ENCODE data around the gene MAN1B1. TPM values are rescaled to one million over a fixed set of nuclear protein-coding genes. Genes with fewer than 3 reads are reported as not detected.
A peak's percentile ranks its signal among the peaks of the same experiment; 100 is the strongest.

Gene MAN1B1
- total and polyA plus RNA-seq, 4 donors = 38.3 to 81.3 (median 62.3) TPM

DNA sequence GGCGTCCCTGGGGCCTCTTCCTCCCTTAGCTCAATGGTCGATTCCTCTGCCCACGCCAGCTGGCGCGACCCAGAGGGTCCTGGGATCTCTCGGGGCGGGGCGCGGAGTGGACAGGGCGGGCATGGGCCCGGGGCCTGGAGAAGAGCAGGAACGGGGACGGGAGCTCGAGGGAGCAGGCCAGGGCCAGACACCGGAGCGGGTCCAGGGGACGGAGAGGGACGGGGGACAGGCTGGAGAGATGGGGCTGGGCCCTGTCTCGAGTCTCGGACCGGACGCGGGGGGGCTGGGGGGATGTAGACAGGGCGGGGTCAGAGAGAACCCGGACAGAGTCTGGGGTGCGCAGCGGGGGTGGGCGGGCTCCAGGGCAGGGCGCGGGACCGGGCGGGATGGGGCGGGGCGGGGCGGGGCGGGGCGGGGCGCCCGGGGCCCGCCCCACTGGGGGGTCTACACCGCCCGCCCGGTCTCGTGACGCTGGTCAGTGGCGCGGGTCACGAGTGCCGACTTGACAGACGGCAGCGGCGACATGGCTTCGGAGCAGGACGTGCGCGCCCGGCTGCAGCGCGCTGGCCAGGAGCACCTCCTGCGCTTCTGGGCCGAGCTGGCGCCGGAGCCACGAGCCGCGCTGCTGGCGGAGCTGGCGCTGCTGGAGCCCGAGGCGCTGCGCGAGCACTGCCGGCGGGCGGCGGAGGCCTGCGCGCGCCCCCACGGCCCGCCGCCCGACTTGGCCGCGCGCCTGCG, 9.6 kb upstream of the MAN1B1 start, which contains the start of gene UAP1L1:
Gene UAP1L1 (plus strand): TSS at position 508 of the 738 bp plus-strand sequence. CDS start 16 bp downstream, at position 524.
- peak within 1 kb of the TSS; percentile 38 for H3K4me3 ChIP-seq (ENCODE audit: low read depth, low read length)
- peaks cover 47% of the 10 kb centered on the region for H3K27me3 ChIP-seq (ENCODE audit: control insufficient read depth, insufficient read depth, low read length)
- no peak within 1 kb of the TSS for H3K27ac ChIP-seq (ENCODE audit: low read depth, low read length)
- H3K9me3 ChIP-seq (ENCODE audit: control insufficient read depth, insufficient read depth, low read length) = no peaks in the 10 kb centered on the region
- peak in 2 of 6 donors; percentile 28 to 57 for DNase-seq (ENCODE audit: low read depth in 4 of 6, low spot score in 6 of 6)
- peaks cover 18% of the 10 kb centered on the region for H3K36me3 ChIP-seq (ENCODE audit: control insufficient read depth, insufficient read depth, low read length)
- WGBS (ENCODE audit: insufficient coverage) = under 1% methylated on average over 80 of the region's 87 CpGs
- H3K4me1 ChIP-seq (ENCODE audit: control insufficient read depth, insufficient read depth, low read length) = peaks cover 26% of the 10 kb centered on the region

GRCh38 chr9:137077758-137078693, 8.8 kb upstream of the MAN1B1 start:
- H3K27ac ChIP-seq (ENCODE audit: low read depth, low read length) = no peak overlapping the region
- peaks cover 23% of the 10 kb centered on the region for H3K4me1 ChIP-seq (ENCODE audit: control insufficient read depth, insufficient read depth, low read length)
- no peak for DNase-seq (ENCODE audit: low read depth in 4 of 6, low spot score in 6 of 6)
- no peaks in the 10 kb centered on the region for H3K9me3 ChIP-seq (ENCODE audit: control insufficient read depth, insufficient read depth, low read length)
- WGBS (ENCODE audit: insufficient coverage) = 5% methylated on average over 76 of the region's 76 CpGs
- peak overlapping the region; percentile 38 for H3K4me3 ChIP-seq (ENCODE audit: low read depth, low read length)
- peaks cover 54% of the 10 kb centered on the region for H3K27me3 ChIP-seq (ENCODE audit: control insufficient read depth, insufficient read depth, low read length)
- peaks cover 27% of the 10 kb centered on the region for H3K36me3 ChIP-seq (ENCODE audit: control insufficient read depth, insufficient read depth, low read length)

DNA sequence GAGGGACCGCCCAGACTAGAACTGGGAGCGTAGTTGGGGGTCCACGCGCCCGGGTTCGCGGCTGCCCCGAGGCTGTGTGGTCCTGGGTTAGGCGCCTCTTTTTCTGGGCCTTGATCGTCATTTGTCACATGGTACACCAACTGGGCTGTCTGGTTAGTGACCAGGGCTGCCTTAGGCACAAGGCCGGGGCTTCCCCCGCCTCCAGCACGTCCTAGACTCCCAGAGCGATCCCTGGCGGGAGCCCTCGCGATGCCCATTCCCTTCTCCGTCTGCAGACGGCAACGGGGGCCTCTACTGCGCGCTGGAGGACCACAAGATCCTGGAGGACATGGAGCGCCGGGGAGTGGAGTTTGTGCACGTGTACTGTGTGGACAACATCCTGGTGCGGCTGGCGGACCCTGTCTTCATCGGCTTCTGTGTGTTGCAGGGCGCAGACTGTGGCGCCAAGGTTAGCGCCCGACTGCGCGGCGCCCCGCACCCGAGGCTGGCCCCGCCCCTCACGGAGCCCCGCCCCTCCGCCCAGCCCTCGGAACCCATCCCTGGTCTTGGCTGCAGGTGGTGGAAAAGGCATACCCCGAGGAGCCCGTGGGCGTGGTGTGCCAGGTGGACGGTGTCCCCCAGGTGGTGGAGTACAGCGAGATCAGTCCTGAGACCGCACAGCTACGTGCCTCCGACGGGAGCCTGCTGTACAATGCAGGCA, 7.9 kb upstream of the MAN1B1 start:
- no peaks in the 10 kb centered on the region for H3K9me3 ChIP-seq (ENCODE audit: control insufficient read depth, insufficient read depth, low read length)
- DNase-seq (ENCODE audit: low read depth in 4 of 6, low spot score in 6 of 6) = no peak
- no peak overlapping the region for H3K27ac ChIP-seq (ENCODE audit: low read depth, low read length)
- H3K4me3 ChIP-seq (ENCODE audit: low read depth, low read length) = no peak overlapping the region
- H3K4me1 ChIP-seq (ENCODE audit: control insufficient read depth, insufficient read depth, low read length) = peaks cover 23% of the 10 kb centered on the region
- H3K27me3 ChIP-seq (ENCODE audit: control insufficient read depth, insufficient read depth, low read length) = peaks cover 56% of the 10 kb centered on the region
- H3K36me3 ChIP-seq (ENCODE audit: control insufficient read depth, insufficient read depth, low read length) = peaks cover 27% of the 10 kb centered on the region
- 9% methylated on average over 51 of the region's 51 CpGs for WGBS (ENCODE audit: insufficient coverage)

- Histone ChIP-seq H3K36me3 (ENCODE audit: control insufficient read depth, insufficient read depth, low read length) (peaks cover 27% of the 10 kb centered on the region), H3K27ac (ENCODE audit: low read depth, low read length) (no peak overlapping the region), H3K9me3 (ENCODE audit: control insufficient read depth, insufficient read depth, low read length) (no peaks in the 10 kb centered on the region), H3K4me3 (ENCODE audit: low read depth, low read length) (no peak overlapping the region), H3K4me1 (ENCODE audit: control insufficient read depth, insufficient read depth, low read length) (peaks cover 23% of the 10 kb centered on the region), H3K27me3 (ENCODE audit: control insufficient read depth, insufficient read depth, low read length) (peaks cover 56% of the 10 kb centered on the region)
- no peak for DNase-seq (ENCODE audit: low read depth in 4 of 6, low spot score in 6 of 6)
- 47% methylated on average over 13 of the region's 13 CpGs for WGBS (ENCODE audit: insufficient coverage)
These were observed 7.4 kb upstream of the MAN1B1 start for GRCh38 chr9:137079401-137079787.

GRCh38 chr9:137080260-137081122, 6.3 kb upstream of the MAN1B1 start:
- Histone ChIP-seq H3K36me3 (ENCODE audit: control insufficient read depth, insufficient read depth, low read length) (peaks cover 27% of the 10 kb centered on the region), H3K27me3 (ENCODE audit: control insufficient read depth, insufficient read depth, low read length) (peaks cover 56% of the 10 kb centered on the region), H3K9me3 (ENCODE audit: control insufficient read depth, insufficient read depth, low read length) (no peaks in the 10 kb centered on the region), H3K4me3 (ENCODE audit: low read depth, low read length) (no peak overlapping the region), H3K4me1 (ENCODE audit: control insufficient read depth, insufficient read depth, low read length) (peaks cover 25% of the 10 kb centered on the region), H3K27ac (ENCODE audit: low read depth, low read length) (no peak overlapping the region)
- DNase-seq (ENCODE audit: low read depth in 4 of 6, low spot score in 6 of 6) = no peak
- 76% methylated on average over 22 of the region's 24 CpGs for WGBS (ENCODE audit: insufficient coverage)

DNA sequence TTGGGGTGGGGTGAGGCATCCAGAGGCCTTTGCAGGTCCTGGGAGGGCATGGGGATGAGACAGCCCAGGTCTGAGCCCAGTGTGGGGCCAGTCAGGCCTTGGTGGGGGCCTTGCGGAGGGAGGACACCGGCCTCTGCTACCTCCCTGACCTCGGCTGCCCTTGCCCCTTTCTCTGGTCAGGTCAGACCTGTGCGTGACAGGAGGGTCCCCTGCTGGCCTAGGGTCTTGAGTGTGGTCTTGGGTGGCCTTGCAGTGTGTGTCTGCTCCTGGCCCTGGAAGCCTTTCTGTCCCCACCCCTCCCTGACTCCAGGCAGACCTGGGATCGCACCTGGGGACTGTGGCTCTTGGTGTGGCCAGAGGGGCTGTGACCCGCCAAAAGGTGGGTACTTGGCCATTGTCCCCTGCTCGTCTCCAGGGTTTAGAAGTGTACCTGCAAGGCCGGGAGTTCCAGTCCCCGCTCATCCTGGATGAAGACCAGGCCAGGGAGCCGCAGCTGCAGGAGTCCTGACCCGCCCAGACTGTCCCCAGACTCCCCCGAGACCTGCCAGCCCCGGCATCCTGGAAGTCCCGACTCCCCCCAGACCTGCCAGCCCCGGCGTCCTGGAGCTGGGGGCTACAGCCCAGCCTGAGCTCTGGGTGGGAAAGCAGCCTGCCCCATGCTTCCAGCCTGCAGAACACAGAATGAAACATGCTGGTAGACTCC, 4.4 kb upstream of the MAN1B1 start:
- WGBS (ENCODE audit: insufficient coverage) = 86% methylated on average over 13 of the region's 16 CpGs
- Histone ChIP-seq H3K27me3 (ENCODE audit: control insufficient read depth, insufficient read depth, low read length) (peaks cover 50% of the 10 kb centered on the region), H3K4me1 (ENCODE audit: control insufficient read depth, insufficient read depth, low read length) (peaks cover 28% of the 10 kb centered on the region), H3K36me3 (ENCODE audit: control insufficient read depth, insufficient read depth, low read length) (peaks cover 27% of the 10 kb centered on the region), H3K4me3 (ENCODE audit: low read depth, low read length) (no peak overlapping the region), H3K27ac (ENCODE audit: low read depth, low read length) (no peak overlapping the region), H3K9me3 (ENCODE audit: control insufficient read depth, insufficient read depth, low read length) (no peaks in the 10 kb centered on the region)
- no peak for DNase-seq (ENCODE audit: low read depth in 4 of 6, low spot score in 6 of 6)

DNA sequence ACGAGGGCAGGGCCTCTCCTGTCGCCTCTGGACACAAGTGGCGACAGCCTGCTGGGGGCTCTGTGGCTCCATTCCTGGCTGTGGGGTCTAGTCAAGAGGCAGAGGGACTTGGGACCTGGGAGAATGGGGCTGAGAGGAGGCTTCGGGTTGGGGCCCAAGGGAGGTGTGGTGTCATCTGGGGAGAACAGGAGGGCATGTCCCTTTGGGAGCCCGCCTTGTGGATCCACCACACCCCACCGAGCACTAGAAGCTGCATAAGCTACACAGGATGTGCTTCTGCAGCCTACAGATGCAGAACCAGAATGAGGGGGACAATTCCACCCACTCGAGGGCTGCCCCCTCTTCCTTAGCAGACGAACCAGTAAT, 3.9 kb upstream of the MAN1B1 start:
- Histone ChIP-seq H3K27ac (ENCODE audit: low read depth, low read length) (no peak overlapping the region), H3K9me3 (ENCODE audit: control insufficient read depth, insufficient read depth, low read length) (no peaks in the 10 kb centered on the region), H3K4me3 (ENCODE audit: low read depth, low read length) (no peak overlapping the region), H3K27me3 (ENCODE audit: control insufficient read depth, insufficient read depth, low read length) (peaks cover 46% of the 10 kb centered on the region), H3K36me3 (ENCODE audit: control insufficient read depth, insufficient read depth, low read length) (peaks cover 27% of the 10 kb centered on the region), H3K4me1 (ENCODE audit: control insufficient read depth, insufficient read depth, low read length) (peaks cover 30% of the 10 kb centered on the region)
- no peak for DNase-seq (ENCODE audit: low read depth in 4 of 6, low spot score in 6 of 6)
- WGBS (ENCODE audit: insufficient coverage) = 70% methylated on average over 7 of the region's 8 CpGs

- H3K27ac ChIP-seq (ENCODE audit: low read depth, low read length) = no peak overlapping the region
- H3K36me3 ChIP-seq (ENCODE audit: control insufficient read depth, insufficient read depth, low read length) = peaks cover 27% of the 10 kb centered on the region
- H3K9me3 ChIP-seq (ENCODE audit: control insufficient read depth, insufficient read depth, low read length) = no peaks in the 10 kb centered on the region
- peaks cover 24% of the 10 kb centered on the region for H3K4me1 ChIP-seq (ENCODE audit: control insufficient read depth, insufficient read depth, low read length)
- H3K4me3 ChIP-seq (ENCODE audit: low read depth, low read length) = no peak overlapping the region
- DNase-seq (ENCODE audit: low read depth in 4 of 6, low spot score in 6 of 6) = no peak
- peaks cover 40% of the 10 kb centered on the region for H3K27me3 ChIP-seq (ENCODE audit: control insufficient read depth, insufficient read depth, low read length)
- 63% methylated on average over 9 of the region's 12 CpGs for WGBS (ENCODE audit: insufficient coverage)
These were observed 3.3 kb upstream of the MAN1B1 start for GRCh38 chr9:137083394-137084004.
